HG02678 (cell line): ENCODE measurements around the gene SDK2.
A peak's percentile ranks its signal among the peaks of the same experiment; 100 is the strongest.

ENCODE experiments used
- ATAC-seq: cut with Tn5 transposase; IDR thresholded peaks from one replicate; pipeline ENCODE4 v1.9.1; 2021; ENCODE audit warnings: mild to moderate bottlenecking, moderate library complexity; ENCODE audit not compliant: unreplicated experiment

Gene SDK2

GRCh38 chr17:73292031-73292531 lies 352.2 kb downstream of the SDK2 start:
- ATAC-seq = no peak

- ATAC-seq = peak; percentile 92
Measured at GRCh38 chr17:73291260-73291801, 352.9 kb downstream of the SDK2 start.

DNA sequence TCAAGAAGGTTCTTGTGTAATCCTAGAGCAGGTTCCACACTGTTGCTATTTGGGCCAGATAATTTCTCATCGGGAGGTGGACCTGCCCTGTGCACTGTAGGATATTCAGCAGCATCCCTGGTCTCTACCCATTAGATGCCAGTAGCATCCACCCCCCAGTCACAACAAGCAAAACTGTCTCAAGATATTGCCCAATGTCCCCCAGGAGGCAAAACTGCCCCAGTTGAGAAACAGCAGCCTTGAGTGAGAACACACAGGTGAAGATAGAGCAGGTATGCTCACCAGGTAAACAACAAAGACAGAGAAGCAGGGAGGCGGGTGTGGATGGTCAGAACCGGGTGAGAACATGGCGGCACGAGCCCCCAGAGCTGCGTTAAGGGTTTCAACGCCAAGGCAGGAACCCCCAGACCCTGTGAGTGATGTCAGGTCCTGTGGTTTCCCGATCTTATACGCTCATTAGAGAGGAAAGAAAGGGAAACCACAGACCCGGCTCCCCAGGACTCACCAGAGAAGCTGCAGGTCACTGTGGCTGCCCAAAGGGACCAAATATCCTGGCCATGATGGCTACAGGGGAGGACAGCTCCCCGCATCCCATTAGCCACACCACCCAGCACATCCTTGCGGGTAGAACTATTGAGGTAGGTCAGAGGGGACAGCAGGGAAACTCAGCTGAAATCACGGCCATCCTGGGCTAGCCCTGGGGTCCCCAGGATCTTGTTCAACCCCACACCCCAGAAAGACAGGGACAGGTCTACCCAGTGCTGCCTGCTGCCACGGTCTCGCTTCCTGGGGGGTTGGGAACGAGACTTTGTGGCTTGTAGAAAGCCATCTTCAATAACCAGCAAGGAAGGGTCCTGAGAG lies 353.6 kb downstream of the SDK2 start:
- peak; percentile 44 for ATAC-seq

- no peak for ATAC-seq
Measured at GRCh38 chr17:73289549-73290254, 354.5 kb downstream of the SDK2 start.

DNA sequence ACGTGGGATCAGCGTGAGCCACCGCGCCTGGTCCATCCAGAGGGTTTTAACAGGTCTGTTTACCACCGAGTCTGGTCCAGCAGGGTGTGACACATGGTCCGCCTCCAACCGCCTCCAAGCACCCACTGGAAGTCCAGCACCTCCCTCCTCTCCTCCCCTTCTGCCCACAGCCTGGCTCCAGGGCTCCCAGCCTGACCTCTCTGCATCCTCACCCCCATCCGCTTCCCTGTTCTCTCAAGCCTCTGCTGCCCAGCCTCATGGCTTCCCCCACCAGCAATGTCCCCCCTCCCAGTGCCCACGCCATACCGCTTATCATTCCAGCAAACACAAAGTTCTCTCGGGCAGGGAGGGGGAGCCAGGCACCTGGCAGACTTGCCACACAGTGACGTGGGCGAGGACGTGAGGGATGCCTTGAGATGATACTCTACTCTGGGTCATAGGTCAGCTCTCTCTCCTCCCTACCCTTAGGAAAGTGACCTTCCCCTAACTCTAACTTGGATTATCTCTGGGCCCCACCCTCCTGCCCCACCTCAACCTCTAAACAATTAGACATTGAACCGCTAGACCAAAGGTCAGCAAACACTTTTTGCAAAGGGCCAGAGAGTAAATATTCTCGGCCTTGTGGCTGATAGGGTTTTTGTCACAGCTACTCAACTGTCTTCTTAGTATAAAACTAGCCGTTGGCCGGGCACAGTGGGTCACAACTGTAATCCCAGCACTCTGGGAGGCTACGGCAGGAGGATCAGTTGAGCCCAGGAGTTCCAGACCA lies 355.5 kb downstream of the SDK2 start:
- ATAC-seq = no peak

DNA sequence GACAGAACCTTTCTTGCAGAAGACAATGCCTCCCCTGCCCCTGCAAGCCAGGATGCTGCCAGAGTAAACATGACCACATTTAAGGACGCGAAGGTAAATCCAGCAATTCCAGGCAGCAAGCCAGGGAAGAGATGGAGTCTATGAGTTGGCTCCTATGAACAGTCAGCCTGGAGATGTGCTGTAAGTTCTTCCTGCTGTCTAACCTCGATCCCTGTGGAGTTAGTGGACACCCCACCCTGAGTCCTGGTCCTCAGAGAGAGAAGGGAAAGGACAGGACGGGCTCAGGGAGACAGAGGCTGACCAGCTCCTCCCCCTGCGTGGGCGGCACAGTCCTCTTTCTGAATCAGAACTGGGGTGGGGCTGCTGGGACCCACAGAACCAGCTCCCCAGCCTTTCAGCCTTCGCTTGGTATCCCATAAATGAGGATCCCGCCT lies 357.4 kb downstream of the SDK2 start:
- no peak for ATAC-seq

GRCh38 chr17:73285916-73286862 lies 358.1 kb downstream of the SDK2 start:
- ATAC-seq = no peak

GRCh38 chr17:73285603-73285908 lies 358.7 kb downstream of the SDK2 start:
- no peak for ATAC-seq

GRCh38 chr17:73284906-73285602 lies 359.2 kb downstream of the SDK2 start:
- ATAC-seq = no peak
